ENCODE results near the gene AKT1. TPM values are rescaled to one million over a fixed set of nuclear protein-coding genes. Genes with fewer than 3 reads are reported as not detected.

The AKT1 gene
- total and polyA plus RNA-seq, 4 donors, result 30.6 to 192 (median 58.7) TPM

GRCh38 chr14:104783484-104784217, 11.9 kb downstream of the AKT1 start:
- Histone ChIP-seq H3K9ac (ENCODE audit: low read depth in 1 of 2, low read length in 2 of 2) (no peak overlapping the region), H3K4me3 (ENCODE audit: low read depth in 1 of 3, low read length in 3 of 3) (no peak overlapping the region), H3K36me3 (ENCODE audit: control insufficient read depth in 4 of 4, insufficient read depth in 3 of 4, low read depth in 1 of 4, low read length in 3 of 4) (peaks cover 0 to 23% (median 8%) of the 10 kb centered on the region in 4 donors), H3K27me3 (ENCODE audit: control insufficient read depth in 4 of 4, insufficient read depth in 4 of 4, low read length in 3 of 4) (no peaks in the 10 kb centered on the region), H3K4me1 (ENCODE audit: control insufficient read depth in 4 of 4, insufficient read depth in 4 of 4, low read length in 3 of 4) (peaks cover 14 to 33% (median 27%) of the 10 kb centered on the region in 4 donors), H3K9me3 (ENCODE audit: control insufficient read depth in 4 of 4, low read length in 3 of 4) (no peaks in the 10 kb centered on the region), H3K27ac (ENCODE audit: low read depth in 1 of 2, low read length in 2 of 2) (no peak overlapping the region)
- TF ChIP-seq TAF1 (conservative IDR thresholded peaks at IDR 0.05) (no peak), ATF3 (IDR thresholded peaks at IDR 0.05) (no peak), HNF4G (IDR thresholded peaks at IDR 0.05) (no peak), REST (IDR thresholded peaks at IDR 0.05) (no peak), RXRA (IDR thresholded peaks at IDR 0.05) (no peak), SP1 (IDR thresholded peaks at IDR 0.05) (no peak), NR2F2 (IDR thresholded peaks at IDR 0.05) (no peak), FOXA1 (IDR thresholded peaks at IDR 0.05) (no peak)
- TF ChIP-seq, protein P1, sequence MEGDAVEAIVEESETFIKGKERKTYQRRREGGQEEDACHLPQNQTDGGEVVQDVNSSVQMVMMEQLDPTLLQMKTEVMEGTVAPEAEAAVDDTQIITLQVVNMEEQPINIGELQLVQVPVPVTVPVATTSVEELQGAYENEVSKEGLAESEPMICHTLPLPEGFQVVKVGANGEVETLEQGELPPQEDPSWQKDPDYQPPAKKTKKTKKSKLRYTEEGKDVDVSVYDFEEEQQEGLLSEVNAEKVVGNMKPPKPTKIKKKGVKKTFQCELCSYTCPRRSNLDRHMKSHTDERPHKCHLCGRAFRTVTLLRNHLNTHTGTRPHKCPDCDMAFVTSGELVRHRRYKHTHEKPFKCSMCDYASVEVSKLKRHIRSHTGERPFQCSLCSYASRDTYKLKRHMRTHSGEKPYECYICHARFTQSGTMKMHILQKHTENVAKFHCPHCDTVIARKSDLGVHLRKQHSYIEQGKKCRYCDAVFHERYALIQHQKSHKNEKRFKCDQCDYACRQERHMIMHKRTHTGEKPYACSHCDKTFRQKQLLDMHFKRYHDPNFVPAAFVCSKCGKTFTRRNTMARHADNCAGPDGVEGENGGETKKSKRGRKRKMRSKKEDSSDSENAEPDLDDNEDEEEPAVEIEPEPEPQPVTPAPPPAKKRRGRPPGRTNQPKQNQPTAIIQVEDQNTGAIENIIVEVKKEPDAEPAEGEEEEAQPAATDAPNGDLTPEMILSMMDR (IDR thresholded peaks at IDR 0.05; ENCODE audit: low read depth, low read length, missing input control), result no peak
- TF ChIP-seq, protein P2, sequence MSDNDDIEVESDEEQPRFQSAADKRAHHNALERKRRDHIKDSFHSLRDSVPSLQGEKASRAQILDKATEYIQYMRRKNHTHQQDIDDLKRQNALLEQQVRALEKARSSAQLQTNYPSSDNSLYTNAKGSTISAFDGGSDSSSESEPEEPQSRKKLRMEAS (IDR thresholded peaks at IDR 0.05), result no peak
- 94% methylated on average over 16 of the region's 16 CpGs for WGBS
- no peak for DNase-seq (ENCODE audit: low spot score)

GRCh38 chr14:104782808-104783139, 12.8 kb downstream of the AKT1 start:
- Histone ChIP-seq H3K4me3 (ENCODE audit: low read depth in 1 of 3, low read length in 3 of 3) (no peak overlapping the region), H3K9me3 (ENCODE audit: control insufficient read depth in 4 of 4, low read length in 3 of 4) (no peaks in the 10 kb centered on the region), H3K36me3 (ENCODE audit: control insufficient read depth in 4 of 4, insufficient read depth in 3 of 4, low read depth in 1 of 4, low read length in 3 of 4) (peaks cover 0 to 26% (median 8%) of the 10 kb centered on the region in 4 donors), H3K27ac (ENCODE audit: low read depth in 1 of 2, low read length in 2 of 2) (no peak overlapping the region), H3K4me1 (ENCODE audit: control insufficient read depth in 4 of 4, insufficient read depth in 4 of 4, low read length in 3 of 4) (peaks cover 6 to 25% (median 21%) of the 10 kb centered on the region in 4 donors), H3K27me3 (ENCODE audit: control insufficient read depth in 4 of 4, insufficient read depth in 4 of 4, low read length in 3 of 4) (no peaks in the 10 kb centered on the region), H3K9ac (ENCODE audit: low read depth in 1 of 2, low read length in 2 of 2) (no peak overlapping the region)
- 90% methylated on average over 13 of the region's 13 CpGs for WGBS
- no peak for DNase-seq (ENCODE audit: low spot score)
- TF ChIP-seq NR2F2 (IDR thresholded peaks at IDR 0.05) (no peak), FOXA1 (IDR thresholded peaks at IDR 0.05) (no peak), JUND (IDR thresholded peaks at IDR 0.05) (no peak), REST (IDR thresholded peaks at IDR 0.05) (no peak), FOXA2 (IDR thresholded peaks at IDR 0.05) (no peak), RXRA (IDR thresholded peaks at IDR 0.05) (no peak), TAF1 (conservative IDR thresholded peaks at IDR 0.05) (no peak), EGR1 (IDR thresholded peaks at IDR 0.05; ENCODE audit: low read depth in 2 of 2) (no peak)
- TF ChIP-seq, protein P1 (IDR thresholded peaks at IDR 0.05; ENCODE audit: low read depth, low read length, missing input control), result no peak

Measured in liver (tissue), 9 donors.